GM19099 (cell line): ENCODE results near the gene ABHD5.

Experiments
- POLR2A ChIP-seq: IDR thresholded peaks from 3 replicates; pipeline ENCODE4 v1.6.1; 2011; ENCODE audit warnings: low read depth; ENCODE audit not compliant: insufficient read length; ENCODE audit errors: extremely low read depth

The ABHD5 gene

DNA sequence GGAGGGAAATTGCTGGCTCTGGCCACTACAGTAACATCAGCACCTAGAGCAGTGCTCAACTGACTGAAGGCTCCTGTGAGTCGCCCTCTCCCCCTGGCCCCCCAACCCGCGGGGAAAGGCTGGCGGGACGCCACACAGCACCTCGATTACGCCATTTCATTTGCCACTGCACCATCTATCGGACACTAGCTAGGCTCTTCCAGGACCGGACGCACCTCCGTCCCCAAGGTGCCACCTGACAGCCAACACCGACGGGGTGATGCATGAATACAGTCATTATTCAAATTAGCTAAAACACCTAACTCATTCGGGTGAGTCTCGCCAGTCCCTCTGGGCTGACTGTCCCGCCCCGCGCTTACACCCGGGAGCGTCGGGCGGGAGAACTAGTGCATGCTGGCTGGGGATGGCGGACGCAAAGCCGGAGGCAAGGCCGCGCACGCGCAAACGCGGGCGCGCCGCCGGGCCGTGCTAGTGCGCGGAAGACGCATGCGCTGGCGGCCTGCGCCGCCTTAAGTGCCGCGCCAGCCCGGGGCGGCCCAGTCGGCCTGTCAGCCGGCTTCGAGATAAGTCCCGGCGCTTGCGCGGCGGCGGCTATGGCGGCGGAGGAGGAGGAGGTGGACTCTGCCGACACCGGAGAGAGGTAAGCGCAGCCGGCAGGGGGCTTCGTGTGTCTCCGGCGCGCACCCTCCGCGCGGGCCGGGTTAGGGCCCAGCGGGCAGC lies at the start of gene ABHD5:
ABHD5 (plus strand) TSS at position 539 of the 720 bp plus-strand sequence; CDS start at position 594, 55 bp downstream.
- peak; percentile 100 for TF ChIP-seq POLR2A

- no peak for TF ChIP-seq POLR2A
Observed at GRCh38 chr3:43641306-43642114, 49.2 kb upstream of the ABHD5 start.

DNA sequence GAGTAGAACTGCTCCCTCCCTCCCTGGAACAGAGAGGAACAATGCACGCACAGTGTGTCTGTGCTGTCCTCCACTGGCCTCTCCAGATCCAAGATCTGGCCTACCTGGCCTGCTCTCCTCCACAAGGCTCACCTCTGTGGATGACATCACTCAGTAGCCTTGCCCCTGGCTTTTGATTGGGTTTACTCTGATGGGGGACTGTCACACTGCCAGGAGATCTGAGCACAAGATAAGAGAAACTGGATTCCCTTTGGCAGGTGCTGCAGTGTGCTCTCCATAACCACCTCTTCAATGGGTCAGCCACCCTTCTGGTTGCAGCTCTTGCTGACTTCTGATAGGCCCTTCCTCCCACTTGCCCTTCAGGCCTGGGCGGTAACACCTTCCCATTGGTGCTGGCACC lies 46.3 kb upstream of the ABHD5 start:
- no peak for TF ChIP-seq POLR2A

- TF ChIP-seq POLR2A: no peak
Observed at GRCh38 chr3:43647331-43648166, 43.2 kb upstream of the ABHD5 start.

GRCh38 chr3:43648957-43649356 lies 41.8 kb upstream of the ABHD5 start:
- no peak for TF ChIP-seq POLR2A

DNA sequence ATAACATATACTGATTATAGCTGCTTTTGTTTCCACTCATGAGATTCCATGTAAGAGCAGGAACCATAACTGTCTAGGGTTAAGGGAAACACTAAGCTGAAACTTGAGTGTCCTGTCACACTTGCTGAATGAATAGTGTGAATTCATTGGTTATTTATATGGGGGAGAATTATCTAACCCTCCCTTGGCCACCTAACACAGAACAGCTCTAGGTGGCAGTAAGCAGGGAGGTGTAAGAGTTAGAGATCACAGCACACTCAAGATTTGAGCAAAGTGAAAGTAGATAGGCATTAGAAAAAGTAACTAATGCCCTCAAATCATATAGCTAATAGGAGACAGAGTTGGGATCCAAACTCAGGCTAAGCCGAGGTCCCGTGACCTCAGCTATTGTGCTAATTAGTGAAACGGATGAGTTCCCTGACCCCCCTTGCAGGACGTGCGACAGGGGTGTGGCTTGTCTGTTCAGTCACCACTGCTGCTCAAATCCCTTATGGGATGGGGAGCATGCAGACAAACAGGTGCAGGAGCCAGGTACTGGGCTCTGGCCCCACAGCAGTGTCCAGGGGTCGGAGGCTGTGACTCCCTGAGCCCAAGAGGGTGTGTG lies 41.3 kb upstream of the ABHD5 start:
- TF ChIP-seq POLR2A: no peak

GRCh38 chr3:43650345-43650744 lies 40.4 kb upstream of the ABHD5 start:
- no peak for TF ChIP-seq POLR2A

GRCh38 chr3:43659250-43659880 lies 31.4 kb upstream of the ABHD5 start:
- no peak for TF ChIP-seq POLR2A

DNA sequence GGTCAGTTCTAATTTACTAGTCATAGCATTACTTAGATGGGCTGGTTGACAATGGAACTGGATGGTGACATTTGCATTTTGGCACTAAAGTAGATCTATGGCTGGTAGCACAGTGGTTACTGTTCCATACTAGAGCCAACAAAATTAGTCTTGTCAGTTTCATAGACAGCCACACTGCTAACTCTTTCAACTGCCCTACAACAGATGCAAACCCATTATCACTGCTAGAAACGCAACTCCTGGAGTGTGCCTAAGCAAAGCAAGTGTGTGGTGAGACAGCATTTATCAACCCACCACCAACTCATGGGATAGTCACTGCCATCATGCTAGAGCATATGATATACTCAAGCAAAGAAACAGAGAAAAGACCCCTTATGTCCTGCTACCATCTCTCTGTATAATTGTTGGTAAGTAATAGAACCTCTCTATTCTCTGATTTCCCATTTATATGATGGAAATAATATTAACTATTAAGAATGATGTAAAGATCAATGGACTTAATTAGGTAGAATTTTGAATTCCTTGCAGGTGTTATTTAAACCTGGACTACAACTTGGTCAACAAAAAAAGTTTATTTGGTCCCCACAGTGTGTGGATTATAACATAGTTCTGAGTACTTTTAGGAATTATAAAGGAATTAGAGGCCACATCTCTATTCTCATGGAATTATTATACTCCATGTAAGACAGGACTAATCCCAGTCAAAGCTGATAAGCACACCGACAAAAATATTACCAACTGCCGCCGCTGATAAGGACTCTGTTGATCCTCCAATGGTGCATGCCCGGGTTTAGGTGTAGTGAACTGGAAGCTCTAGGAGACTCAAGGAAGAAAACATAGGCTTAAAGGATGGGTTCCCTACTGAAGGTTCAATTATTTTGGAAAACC lies 19.9 kb upstream of the ABHD5 start:
- no peak for TF ChIP-seq POLR2A

GRCh38 chr3:43674345-43675085 lies 16.2 kb upstream of the ABHD5 start:
- TF ChIP-seq POLR2A: no peak

GRCh38 chr3:43675593-43675992 lies 15.1 kb upstream of the ABHD5 start:
- TF ChIP-seq POLR2A: no peak

DNA sequence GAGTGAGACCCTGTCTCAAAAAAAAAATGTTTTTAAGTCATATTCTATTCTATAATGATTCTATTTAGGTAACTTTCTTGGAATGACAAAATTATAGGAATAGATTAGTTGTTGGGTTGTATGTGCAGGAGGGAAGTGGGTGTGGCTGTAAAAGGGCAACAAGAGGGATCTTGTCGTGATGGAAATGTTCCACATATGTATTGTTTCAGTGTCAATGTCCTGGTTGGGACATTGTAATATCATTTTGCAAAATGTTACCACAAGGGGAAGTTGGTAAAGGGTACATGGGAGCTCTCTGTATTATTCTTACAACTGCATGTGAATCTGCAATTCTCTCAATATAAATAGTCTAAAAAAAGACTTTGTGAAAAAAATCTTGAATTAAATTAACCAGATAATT lies 14.3 kb upstream of the ABHD5 start:
- TF ChIP-seq POLR2A: no peak

DNA sequence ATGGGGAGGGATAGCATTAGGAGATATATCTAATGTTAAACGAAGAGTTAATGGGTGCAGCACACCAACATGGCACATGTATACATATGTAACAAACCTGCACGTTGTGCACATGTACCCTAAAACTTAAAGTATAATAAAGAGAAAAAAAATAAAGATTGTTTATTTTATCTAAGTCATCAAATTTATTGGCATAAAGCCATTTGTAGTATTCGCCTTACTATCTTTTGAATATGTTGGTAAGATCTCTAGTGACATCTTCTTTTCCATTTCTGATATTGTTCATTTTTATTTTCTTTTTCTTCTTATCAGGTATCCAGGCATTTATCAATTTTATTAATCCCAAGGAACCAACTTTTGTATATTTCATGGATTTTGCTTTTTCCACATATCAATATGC lies 5.8 kb upstream of the ABHD5 start:
- no peak for TF ChIP-seq POLR2A

DNA sequence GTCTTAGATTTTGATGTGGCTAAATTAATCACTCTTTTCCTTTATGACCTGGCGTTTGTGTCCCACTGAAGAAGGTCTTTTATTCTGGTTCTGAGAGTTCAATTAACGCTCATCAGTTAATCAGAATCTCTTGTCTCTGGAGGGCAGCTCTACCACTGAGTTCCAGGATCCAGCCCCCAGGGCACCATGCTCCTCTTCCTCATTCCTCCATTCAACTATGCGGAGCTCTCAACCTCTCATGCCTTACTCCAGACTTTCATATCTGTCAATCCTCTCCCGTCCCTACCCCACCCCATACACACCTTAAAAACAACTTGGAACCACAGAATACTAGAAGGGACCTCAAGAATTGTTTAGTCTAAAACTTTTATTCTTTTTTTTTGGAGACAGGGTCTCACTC lies 4.8 kb upstream of the ABHD5 start:
- no peak for TF ChIP-seq POLR2A

DNA sequence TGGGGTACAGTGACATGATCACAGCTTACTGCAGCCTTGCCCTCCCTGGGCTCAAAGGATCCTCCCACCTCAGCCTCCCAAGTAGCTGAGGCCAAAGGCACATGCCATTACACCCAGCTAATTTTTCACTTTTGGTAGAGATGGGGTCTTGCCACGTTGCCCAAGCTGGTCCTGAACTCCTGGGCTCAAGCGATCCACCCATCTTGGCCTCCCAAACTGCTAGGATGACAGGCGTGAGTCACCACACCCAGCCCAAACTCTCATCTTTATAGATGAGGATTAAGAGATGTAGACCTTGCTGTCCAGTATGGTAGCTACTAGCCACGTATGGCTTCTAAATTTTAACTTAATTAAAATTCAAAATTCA lies 4.4 kb upstream of the ABHD5 start:
- no peak for TF ChIP-seq POLR2A
